LHCN-M2 (cell line): ENCODE data around the gene MEF2C. TPM values are rescaled to one million over a fixed set of nuclear protein-coding genes. Genes with fewer than 3 reads are reported as not detected.
"Not testable (repeated sequence)": the region's sequence is repeated elsewhere in the genome, so short reads cannot be mapped to it uniquely, and the experiment has no call there.

ENCODE experiments used
- DNase-seq: peaks from one replicate; pipeline ENCODE4 v3.0.0-alpha.2; 2012; ENCODE audit warnings: low read depth
- total RNA-seq: library from RNA; depleted of rRNA; stranded (reverse); fragments of >200 nt; gene quantifications from 2 replicates; pipeline ENCODE4 v1.2.3, GENCODE V29; 2014

Gene MEF2C
- total RNA-seq, 1 experiment from 2014 or later = 21.5 TPM

- DNase-seq = no peak
Measured at GRCh38 chr5:88805151-88805784, 77.7 kb downstream of the MEF2C start.

- no peak for DNase-seq
Measured at GRCh38 chr5:88804444-88804843, 78.5 kb downstream of the MEF2C start.

GRCh38 chr5:88803309-88803708 is 79.7 kb downstream of the MEF2C start:
- no peak for DNase-seq

GRCh38 chr5:88799938-88800535 is 82.9 kb downstream of the MEF2C start:
- no peak for DNase-seq

- not testable (repeated sequence) for DNase-seq
Measured at GRCh38 chr5:88798933-88799332, 84.1 kb downstream of the MEF2C start.

GRCh38 chr5:88793797-88794196 is 89.2 kb downstream of the MEF2C start:
- not testable (repeated sequence) for DNase-seq

GRCh38 chr5:88792144-88792840 is 90.7 kb downstream of the MEF2C start:
- peak; percentile 43 for DNase-seq

- no peak for DNase-seq
Measured at GRCh38 chr5:88787856-88788255, 95.1 kb downstream of the MEF2C start.

- DNase-seq = no peak
Measured at GRCh38 chr5:88786789-88787188, 96.2 kb downstream of the MEF2C start.

- peak; percentile 94 for DNase-seq
Measured at GRCh38 chr5:88785746-88786565, 97.0 kb downstream of the MEF2C start.

GRCh38 chr5:88782571-88782970 is 100.4 kb downstream of the MEF2C start:
- no peak for DNase-seq

- DNase-seq = no peak
Measured at GRCh38 chr5:88780736-88781135, 102.2 kb downstream of the MEF2C start.

GRCh38 chr5:88778736-88779135 is 104.2 kb downstream of the MEF2C start:
- no peak for DNase-seq

- DNase-seq = no peak
Measured at GRCh38 chr5:88776692-88777091, 106.3 kb downstream of the MEF2C start.

- no peak for DNase-seq
Measured at GRCh38 chr5:88772831-88773230, 110.2 kb downstream of the MEF2C start.

- no peak for DNase-seq
Measured at GRCh38 chr5:88772047-88772446, 110.9 kb downstream of the MEF2C start.

- DNase-seq = peak; percentile 30
Measured at GRCh38 chr5:88770276-88771257, 112.4 kb downstream of the MEF2C start.

- no peak for DNase-seq
Measured at GRCh38 chr5:88769165-88769564, 113.8 kb downstream of the MEF2C start.

GRCh38 chr5:88768411-88768810 is 114.6 kb downstream of the MEF2C start:
- DNase-seq = no peak

- DNase-seq = no peak
Measured at GRCh38 chr5:88765798-88766197, 117.2 kb downstream of the MEF2C start.

- DNase-seq = no peak
Measured at GRCh38 chr5:88765171-88765570, 117.8 kb downstream of the MEF2C start.
